HG03469 (cell line): ENCODE measurements around the gene NRXN3.
"Not testable (repeated sequence)": the region's sequence is repeated elsewhere in the genome, so short reads cannot be mapped to it uniquely, and the experiment has no call there.

Source experiments
- ATAC-seq: cut with Tn5 transposase; IDR thresholded peaks from one replicate; pipeline ENCODE4 v1.9.1; 2021; ENCODE audit warnings: mild to moderate bottlenecking, moderate library complexity, moderate number of reproducible peaks; ENCODE audit not compliant: unreplicated experiment

The NRXN3 gene

DNA sequence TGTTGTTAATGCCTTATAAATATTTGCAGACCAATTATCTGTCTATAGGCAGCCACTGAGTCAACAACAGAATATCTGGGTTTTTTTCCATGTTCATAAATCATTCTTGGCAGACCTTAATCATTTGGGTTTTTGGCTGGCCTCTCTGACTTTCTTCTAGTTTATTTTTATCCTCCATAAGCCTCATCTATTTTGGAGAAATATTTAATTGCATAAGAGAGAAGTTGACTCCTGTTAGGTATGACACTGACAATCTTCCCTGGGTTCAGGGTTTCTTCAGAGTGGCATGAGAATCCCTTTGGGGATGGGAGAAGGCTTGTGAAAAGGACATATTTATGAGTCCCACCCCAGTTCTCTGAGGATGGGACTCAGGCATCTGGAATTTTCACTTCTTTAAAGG is 299.8 kb downstream of the NRXN3 start:
- ATAC-seq, result no peak

- ATAC-seq, result no peak
Measured at GRCh38 chr14:78479127-78479780, 309.1 kb downstream of the NRXN3 start.

- ATAC-seq, result no peak
Measured at GRCh38 chr14:78484028-78484427, 313.9 kb downstream of the NRXN3 start.

DNA sequence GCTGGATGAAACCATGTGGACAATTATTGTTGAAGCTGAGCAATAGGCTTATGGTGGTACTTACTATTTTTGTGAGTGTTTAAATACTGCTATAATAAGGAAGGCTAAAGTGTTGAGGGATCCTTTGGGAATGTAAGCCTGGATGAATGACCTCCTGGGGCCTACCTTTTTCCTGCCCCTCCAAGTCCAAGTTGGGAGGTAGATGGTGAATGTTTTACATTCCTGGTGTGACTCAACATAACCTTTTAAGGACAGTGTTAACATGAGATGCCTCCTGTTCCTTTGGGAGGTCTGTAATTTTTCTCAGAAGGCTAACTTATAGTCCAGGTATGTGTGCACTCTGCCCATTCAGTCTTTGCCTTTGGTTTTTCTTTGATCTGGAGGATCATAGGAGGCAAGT is 315.9 kb downstream of the NRXN3 start:
- no peak for ATAC-seq

DNA sequence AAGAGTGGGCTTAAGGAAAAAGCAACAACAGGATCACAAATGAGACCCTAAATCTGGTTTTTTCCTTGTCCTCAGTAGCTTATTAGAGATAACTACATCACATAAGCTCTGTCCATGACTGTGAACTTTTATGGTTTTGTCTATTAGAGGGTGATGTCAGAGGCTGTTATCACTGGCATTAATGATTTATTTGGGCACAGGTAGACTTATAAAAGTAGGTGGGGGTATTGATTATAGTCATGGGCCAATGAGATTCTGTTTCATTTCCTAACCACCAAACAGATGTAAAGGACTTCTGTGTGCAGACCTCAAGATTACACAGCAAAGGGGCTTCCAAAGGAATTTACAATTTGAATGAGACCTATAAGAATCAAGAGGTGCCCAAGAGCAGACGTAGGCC is 316.4 kb downstream of the NRXN3 start:
- no peak for ATAC-seq

GRCh38 chr14:78487573-78487972 is 317.4 kb downstream of the NRXN3 start:
- not testable (repeated sequence) for ATAC-seq

- no peak for ATAC-seq
Measured at GRCh38 chr14:78488938-78489337, 318.8 kb downstream of the NRXN3 start.

DNA sequence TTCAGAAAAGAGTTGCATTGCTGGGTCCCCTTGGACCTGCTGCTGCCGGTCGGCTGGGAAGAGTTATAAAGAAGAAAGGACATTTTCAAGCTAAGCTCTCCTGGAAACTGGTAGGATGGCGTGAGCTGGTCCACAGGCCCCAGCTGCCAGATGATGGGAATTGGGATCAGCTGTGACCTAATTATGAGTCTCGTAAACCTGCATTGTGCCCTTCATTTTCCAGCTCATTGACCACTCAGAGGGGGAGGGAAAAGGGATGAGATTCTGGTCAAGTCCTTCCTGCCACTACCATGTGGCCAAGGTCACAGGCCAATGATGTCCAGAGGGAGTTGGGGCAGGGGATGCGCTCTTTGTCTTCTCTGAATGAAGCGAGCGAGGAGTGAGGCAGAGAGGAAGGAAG is 320.9 kb downstream of the NRXN3 start:
- ATAC-seq, result no peak

DNA sequence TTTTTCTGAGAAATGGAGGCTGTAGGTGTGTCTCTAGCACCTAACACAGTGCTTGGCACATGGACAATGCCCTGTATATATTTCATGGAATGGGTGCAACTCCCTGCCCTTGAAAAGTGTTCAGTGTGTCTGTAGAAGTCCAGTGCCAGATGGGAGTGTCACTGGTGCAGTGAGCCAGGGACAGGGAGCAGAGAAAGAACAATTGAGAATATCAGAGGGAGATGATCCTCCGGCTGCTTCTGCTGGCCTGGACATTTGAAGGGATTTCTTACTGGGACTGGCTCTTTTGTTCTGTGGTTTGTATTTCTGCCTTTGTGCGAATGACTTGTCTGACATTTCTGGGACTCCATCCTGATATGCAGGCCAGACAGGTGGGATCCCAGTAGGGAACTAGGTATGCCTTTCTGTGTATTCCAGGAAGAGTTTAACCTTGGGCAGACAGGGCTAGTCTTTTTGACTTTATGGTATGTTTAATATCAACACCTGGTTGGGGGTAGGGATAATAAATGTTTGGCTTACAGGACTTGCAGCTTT is 328.0 kb downstream of the NRXN3 start:
- no peak for ATAC-seq

DNA sequence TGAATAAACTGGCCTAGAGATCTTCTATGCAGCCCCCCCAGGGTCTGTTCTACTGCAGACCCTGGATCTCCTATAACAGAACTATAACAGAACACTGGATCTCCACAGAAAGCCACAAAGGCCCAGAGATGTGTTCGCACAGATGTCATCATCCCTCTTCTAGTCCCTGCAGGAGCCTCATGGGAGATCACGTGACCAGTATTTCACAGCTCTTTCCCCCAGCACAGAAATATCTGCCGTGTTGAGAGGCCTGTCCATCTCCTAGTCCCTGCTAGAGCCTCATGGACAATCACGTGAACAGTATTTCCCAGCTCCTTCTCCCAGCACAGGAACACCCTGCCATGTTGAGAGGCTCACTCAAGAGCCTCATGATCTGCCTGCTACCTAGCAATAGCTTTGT is 331.7 kb downstream of the NRXN3 start:
- no peak for ATAC-seq

DNA sequence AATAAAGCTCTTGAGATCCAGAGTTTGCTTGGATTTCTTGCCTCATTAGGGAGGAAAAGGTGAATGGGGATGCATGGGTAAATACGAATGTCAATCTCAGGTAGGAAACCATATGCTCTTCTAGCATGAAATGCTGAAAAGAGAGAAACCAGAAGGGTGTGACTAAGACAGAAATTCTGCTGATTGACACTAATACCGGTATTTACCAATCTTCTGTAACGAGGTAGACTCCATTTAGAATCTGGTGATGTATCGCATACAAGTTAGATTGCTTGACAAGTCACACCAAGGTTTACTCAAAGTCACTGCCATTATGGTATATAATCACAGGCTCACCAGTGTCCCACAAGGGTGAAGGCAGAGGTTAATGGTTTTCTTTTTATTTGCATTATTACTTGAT is 337.9 kb downstream of the NRXN3 start:
- ATAC-seq, result no peak

GRCh38 chr14:78509516-78509915 is 339.3 kb downstream of the NRXN3 start:
- no peak for ATAC-seq

- no peak for ATAC-seq
Measured at GRCh38 chr14:78512021-78512420, 341.8 kb downstream of the NRXN3 start.

DNA sequence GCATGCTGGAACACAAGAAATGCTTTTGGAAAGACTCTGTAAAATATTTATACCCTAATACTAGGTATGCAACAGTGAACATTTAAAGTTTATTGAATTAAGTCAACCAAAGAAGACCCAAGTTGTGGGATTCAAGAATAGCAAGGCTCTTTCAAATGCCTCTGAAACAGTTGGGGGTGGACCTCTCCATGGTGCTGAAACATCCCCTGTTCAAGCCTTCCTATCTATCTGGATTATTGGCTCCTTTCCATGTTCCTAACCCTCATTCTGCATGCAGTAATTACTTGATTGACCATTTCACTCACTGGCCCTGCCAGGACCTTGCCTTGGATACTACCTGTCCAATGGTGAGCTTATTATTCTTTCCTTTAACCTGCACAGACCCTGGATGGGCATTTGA is 349.7 kb downstream of the NRXN3 start:
- no peak for ATAC-seq

- ATAC-seq, result no peak
Measured at GRCh38 chr14:78524196-78524595, 354.0 kb downstream of the NRXN3 start.

DNA sequence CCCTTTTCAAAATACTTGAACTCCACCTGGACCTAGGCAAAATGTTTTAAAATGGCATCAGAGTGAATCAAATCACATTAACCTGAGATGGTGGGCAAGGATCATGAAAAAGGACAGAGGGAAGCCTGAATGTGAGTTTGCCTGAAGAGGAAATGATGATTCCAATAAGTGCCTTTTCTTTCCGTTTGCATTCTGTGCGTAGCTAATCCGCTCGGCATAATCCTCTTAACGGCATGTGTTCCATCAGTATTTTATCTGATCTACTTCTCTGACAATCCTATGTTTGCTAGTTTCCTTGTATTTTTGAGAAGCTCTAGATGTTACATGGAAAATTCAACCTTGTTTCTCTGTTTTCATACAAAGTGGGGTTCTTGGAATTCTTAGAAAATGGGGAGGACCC is 354.6 kb downstream of the NRXN3 start:
- no peak for ATAC-seq

DNA sequence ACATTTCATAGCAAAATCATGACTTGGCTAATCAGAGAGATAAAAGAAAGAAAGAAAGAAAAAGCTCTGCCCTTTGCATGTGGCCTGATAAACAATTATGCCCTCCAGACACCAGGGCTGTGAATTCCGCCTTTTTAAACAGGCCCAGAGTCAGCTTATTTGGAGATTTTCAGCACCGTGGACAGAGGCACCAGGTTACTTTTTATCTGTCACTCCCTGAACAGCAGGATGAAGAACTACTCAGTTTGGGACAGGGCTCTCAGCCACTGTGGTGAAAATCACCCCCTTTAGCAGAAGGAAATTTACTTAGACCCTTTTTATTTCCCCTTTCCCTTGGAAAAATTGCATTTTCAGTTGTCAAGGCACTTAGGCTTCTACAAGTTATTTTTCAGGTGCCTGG is 359.9 kb downstream of the NRXN3 start:
- no peak for ATAC-seq

DNA sequence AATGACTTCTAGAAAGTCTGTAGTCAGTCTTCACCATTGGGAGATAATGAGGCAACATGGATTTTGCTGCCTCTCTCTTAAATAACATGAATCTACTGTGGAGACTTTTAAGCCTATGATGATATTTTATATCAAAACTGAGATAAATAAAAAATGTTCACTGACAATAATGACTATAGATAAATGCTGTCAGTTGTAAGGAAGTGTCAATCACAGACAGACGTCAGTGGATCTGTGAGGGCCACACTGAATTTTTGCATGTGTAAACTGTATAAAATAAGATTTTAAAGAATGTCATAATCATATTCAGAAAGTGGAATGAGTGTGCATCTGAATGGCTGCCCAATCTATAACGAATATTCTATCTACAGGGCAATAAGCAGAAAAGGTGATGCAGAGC is 364.0 kb downstream of the NRXN3 start:
- no peak for ATAC-seq

DNA sequence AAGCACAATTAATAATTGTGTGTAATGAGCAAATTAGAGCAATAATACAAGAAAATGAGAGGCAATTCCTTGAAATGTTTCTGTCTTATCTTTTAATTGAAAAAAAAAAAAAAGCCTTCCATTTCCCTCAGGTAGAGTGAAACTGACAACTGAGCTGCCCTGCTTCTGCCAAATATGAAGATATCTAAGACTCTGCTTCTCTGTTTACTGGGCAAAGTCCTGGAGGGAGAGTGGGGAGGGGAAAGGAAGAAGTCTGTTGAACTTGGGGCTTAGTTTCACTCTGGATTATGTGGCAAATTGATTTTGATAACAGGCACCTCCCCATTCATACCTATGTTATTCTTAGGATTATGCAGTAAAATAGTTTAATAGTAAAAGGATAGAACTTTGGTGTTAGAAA is 364.9 kb downstream of the NRXN3 start:
- no peak for ATAC-seq

DNA sequence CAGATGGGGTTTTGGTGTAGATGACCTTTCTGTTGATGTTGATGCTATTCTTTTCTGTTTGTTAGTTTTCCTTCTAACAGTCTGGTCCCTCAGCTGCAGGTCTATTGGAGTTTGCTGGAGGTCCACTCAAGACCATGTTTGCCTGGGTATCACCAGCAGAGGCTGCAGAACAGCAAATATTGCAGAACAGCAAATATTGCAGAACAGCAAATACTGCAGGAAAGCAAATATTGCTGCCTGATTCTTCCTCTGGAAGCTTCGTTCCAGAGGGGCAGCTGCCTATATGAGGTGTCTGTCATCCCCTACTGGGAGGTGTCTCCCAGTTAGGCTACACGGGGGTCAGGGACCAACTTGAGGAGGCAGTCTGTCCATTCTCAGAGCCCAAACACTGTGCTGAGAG is 371.6 kb downstream of the NRXN3 start:
- ATAC-seq, result not testable (repeated sequence)

GRCh38 chr14:78543433-78543832 is 373.3 kb downstream of the NRXN3 start:
- ATAC-seq, result no peak

DNA sequence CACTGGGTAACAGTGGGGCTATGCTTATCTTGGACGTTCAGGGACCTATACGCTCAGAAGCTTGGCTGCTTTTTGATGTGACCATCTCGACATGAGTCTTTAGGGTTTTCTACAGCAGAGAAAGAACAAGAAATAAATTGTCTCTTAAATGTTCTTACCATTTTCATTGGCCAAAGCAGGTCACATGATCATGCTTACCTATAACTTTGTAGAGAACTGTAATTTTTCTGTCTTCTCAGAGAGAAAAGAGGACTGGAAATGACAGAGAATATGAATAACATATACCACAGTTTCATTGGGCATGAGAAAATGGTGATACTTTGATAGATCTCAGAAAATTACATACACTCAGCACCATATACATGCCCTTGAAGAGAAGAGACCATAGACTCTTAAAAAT is 390.9 kb downstream of the NRXN3 start:
- ATAC-seq, result no peak
